NCI-H345 treated with DMSO at 0.1 percent for 48 hours (cell line): ENCODE data around the gene HHIPL1.

ENCODE experiments used
- DNase-seq: peaks from one replicate; lab custom pipeline; 2025; ENCODE audit not compliant: unreplicated experiment; lab: John Stamatoyannopoulos, UW

Gene HHIPL1

DNA sequence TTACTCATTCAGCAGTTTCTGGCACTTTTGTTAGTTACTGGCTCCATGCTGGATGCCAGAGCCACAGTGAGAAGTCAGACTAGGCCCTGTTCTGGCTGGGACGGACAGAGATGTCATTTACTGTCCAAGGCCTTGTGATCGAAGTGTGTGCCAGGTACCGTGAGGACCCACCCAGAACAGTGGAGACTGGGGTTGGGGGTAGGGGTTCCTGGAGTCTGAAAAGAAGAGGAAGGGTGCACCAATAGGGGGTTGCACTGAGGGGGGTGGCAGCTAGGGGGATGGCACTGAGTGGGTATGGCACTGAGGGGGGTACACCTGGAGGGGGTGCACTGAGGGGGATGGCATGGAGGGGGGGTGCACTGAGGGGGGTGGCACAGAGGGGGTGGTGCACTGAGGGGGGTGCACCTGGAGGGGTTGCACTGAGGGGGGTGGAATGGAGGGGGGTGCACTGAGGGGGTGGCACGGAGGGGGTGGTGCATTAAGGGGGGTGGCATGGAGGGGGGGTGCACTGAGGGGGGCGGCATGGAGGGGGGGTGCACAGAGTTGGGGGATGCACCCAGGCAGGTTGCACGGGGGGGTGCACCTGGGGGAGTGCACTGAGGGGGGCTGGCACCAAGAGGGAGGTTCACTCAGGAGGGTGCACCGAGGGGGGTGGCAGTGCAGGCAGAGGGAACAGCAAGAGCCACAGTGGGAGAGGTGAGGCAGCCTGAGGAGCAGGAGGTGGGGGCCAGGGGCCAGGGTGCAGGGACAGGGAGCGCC is 28.6 kb downstream of the HHIPL1 start:
- DNase-seq = no peak

DNA sequence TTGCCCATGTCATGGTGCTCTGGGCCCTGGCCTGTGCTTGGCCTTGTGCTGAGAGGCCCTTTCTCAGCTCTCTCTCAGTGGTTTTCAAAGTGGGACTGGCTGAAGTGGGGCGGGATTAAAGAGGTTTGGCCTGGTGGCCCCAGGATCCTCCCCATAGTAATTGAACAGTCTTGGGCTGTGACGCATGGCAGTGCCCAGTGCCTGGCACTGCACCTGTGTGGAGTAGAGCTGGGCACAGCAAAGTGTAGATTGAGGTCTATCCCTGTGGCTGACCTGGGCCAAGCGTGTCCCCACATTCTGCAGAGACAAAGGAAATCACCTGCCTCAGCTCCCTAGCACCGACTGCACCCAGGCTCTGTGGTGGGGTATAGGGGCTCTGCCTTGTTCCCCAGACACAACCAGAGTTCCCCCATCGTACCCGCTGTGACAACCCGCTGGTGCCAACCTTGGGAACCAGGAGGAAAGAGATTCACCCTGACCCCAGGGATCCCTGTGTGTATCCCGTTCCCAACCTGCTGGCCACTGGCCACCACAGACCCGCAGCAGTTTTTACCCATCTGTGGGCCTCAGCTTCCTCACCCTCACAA is 29.2 kb downstream of the HHIPL1 start:
- no peak for DNase-seq

DNA sequence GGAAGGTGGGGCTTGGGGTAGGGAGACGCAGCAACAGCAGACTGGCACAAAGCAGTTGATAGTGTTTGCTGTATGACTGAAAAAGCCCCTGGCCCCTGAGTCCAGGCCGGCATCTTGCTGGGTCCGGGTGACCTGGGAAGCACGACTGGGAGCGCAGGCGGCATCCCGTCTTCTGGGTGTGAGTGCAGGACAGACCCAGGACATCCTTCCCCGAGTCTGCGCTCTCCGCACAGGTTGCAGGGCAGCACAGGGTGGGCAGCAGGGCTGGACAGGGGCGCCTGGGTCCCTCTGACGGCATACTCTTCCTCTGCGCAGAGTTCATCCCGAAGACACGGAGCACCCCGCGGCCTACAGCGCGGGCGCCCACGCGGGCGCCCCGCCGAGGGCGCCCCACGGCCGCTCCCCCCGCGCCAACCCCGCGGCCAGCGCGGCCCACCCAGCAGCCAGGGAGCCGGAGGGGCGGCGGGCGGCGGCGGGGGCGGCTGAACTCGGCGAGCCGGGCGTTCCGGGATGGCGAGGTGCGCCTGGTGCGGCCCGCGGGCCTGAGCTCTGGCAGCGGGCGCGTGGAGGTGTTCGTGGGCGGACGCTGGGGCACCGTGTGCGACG is 29.9 kb downstream of the HHIPL1 start:
- no peak for DNase-seq

DNA sequence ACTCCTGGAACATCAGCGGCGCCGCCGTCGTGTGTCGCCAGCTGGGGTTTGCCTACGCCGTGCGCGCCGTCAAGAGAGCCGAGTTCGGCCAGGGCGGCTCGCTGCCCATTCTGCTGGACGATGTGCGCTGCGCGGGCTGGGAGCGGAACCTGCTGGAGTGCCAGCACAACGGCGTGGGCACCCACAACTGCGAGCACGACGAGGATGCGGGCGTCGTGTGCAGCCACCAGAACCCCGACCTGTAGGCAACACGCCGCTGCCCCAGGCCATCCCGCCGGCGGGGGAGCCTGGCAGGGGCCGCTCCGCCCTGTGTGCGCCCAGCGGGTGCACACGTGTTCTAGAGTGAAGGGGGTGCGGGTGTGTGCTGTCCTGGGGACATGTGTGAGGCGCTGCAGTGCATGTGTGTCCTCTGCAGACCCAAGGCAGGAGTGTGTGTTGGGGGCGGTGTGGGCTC is 30.5 kb downstream of the HHIPL1 start:
- no peak for DNase-seq

DNA sequence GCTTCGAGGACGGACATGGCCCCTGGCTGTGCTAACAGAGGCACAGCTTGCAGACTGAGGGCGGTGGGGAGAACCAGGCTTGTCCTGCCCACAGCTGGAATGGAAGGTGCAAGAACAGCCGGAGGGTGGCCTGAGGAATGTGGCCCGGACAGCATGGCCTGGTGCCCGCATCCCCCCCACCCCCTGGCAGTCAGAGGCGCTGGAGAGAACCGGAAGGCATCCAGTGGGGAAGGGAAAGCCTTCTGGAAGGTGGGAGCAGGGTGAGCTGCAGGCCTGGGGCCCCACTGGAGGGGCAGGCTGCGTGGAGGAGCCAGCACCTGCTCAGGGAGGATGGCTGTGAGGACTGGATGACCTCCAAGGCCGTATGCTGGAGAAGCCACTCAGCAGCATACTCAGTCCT is 31.0 kb downstream of the HHIPL1 start:
- no peak for DNase-seq

DNA sequence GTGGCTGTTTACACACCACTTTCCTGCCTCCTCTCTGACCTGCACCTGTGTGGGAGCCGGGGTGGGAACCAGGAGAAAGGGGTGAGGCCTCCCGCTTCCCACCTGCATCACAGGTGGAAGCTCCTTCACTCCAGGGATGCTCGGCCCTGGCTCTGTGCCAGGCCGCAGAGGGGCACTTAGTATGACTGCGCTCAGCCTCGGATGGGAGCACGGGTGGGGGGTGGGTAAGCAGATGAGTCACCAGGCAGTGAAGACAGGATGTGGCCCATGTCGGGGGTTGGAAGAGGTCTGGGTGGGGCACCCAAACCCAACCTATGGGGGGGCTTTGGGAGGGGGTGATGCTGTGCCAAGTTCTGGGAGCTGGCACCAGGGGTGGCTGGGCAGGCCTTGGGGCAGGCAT is 31.7 kb downstream of the HHIPL1 start:
- no peak for DNase-seq

DNA sequence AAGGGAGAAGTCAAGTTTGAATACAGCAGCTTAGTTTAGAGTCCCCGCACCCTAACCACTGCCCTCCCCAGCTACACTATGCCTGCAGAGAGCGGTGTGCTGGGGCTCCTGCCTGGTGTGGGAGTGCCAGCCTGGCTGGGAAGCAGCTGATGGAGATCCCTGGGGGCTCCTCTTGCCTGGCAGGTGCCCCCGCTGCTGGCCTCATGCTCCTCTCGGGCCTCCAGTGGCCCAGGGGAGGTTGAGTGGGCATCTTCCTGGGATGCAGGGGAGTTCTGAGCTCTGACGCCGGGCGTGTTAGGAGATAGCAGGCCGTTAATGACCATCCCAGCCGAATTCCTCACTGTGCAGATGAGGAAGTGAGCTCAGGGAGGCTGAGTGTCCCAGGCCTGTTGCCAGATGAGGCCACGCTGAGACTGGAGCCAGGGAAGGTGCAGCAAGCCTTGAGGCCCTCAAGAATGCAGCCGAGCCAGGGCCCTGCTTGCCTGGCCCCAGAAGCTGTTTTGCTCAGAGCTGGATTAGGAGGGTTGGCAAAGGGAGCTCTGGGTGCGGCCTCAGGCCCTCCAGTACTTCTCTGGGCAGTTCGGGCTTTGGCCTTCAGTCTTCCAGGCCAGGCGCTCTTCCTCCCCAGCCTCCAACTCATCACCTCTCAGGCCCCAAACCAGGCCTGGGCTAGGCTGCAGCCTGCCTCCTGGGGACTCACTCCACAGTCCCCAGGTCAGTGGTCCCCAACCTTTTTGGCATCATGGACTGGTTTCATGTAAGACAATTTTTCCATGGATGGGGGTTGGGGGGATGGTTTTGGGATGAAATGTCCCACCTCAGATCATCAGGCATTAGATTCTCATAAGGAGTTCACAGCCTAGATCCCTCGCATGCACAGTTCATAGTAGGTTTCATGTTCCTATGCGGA is 32.6 kb downstream of the HHIPL1 start:
- DNase-seq = no peak

DNA sequence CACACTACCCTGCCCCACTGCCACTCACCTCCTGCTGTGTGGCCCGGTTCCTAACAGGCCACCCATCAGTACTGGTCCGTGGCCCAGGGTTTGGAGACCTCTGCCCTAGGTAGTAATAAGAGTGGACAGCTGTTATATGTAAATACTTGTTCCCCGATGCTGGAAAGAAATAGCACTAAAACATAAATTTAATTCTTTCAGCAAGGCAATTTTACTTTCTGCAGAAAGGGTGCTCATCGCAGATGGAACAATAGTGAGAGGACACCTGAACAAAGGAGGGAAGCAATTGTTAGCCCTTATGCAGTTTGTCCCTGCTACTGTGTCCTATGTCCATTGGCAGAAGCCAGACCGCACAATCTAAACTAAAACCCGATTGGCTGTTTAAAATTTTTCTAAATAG is 33.3 kb downstream of the HHIPL1 start:
- no peak for DNase-seq

DNA sequence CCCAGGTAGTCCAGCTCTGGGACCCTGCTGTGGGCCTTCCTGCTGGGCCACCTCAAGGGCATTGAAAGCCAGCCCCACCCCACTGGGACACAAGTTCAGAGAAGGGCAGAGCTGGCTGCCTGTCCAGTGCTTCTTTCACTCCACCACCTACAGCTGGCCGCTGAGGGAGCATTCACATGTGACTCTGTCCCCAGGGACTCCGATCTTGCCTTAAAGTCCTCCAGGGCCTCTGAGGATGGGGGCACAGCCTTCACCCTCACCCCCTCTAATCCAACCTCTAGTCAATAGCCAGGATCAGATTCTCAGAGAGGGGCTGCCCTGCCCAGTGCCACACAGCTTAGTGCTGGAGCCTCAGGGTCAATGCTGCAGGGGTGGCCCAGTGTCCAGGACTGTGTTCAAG is 34.2 kb downstream of the HHIPL1 start:
- no peak for DNase-seq

DNA sequence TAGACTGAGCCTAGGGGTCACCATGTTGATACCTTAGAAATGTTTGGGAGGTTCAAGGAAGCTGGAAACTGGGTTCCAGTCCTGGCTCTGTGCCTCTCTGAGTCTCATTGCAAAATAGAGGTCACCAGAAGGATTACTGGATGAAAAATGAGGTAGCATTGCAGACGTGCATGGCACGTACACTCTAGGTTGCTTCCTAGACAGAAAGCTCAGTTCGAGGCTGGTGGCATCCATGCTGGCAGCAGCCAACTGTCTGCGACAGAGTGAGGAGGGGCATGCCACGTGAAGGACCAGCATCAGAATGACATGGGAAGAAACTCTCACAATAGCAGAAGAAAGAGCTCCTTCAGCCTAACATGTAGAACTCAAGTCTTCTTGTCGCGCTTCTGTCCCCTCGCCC is 34.6 kb downstream of the HHIPL1 start:
- DNase-seq = no peak

DNA sequence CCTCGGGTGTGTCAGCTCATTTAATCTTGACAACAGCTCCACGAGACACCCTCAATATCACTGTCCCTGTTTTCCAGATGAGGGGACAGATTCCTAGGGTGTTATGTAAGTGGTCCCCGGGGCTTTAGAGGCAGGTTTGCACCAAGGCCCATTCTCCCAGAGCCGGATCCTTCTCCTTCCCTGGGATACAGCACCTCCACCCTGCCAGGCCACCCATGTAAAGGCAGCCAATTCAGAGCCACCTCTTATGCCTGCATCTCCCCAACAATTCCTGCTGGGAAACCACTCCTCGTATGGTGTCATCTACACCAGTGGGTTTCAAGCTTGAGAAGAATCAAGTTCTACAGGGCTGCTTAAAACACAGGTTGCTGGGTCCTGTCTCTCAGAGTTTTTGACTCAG is 35.1 kb downstream of the HHIPL1 start:
- DNase-seq = no peak

DNA sequence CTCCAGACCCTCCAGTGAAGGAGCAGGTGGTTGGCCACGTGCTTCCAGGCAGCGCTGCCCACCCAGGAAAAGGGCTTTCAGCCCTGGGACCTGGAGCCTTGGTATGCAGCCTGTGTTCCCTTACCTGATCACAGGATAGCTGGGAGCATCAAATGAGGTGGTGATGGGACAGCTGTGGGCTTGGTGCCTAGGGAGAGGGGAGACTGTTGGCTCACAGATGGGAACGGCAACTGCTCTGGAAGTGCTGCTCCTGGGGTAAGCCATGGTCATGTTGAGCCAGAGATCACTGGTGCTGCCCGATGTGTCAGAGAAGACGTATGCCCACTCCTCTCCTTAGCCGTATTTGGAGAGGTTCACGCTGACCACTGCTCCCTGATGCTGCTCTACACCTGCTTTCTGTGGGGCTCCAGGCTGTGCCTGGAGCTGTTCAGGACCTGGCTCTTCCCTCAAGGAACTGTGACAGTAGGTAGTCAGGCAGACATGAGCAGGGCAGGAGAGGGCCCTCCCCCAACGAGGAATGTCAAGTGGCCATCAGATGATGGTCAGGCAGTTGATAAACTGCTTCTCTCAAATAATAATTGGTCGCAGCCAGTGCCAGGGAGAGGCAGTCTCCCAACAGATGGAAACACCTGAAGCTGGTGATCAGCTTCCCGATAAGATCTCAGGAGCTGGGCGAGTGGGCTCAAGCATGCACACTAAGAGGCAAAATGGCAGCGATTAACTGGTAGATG is 36.3 kb downstream of the HHIPL1 start:
- no peak for DNase-seq

DNA sequence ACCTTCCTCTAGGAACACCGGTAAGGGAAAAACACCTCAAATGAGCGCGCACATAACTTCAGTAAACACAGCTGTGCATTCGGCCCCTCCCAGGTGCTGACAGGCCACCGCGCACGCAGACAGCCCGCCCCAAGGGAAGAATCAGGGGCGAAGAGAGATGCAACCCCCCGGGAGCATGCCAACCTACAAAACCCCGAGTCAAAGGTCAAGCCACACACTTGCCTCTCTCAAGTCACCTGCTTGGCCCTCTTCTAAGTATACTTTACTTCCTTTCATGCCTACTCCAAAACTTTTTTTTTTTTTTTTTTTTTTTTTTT is 36.9 kb downstream of the HHIPL1 start:
- no peak for DNase-seq

DNA sequence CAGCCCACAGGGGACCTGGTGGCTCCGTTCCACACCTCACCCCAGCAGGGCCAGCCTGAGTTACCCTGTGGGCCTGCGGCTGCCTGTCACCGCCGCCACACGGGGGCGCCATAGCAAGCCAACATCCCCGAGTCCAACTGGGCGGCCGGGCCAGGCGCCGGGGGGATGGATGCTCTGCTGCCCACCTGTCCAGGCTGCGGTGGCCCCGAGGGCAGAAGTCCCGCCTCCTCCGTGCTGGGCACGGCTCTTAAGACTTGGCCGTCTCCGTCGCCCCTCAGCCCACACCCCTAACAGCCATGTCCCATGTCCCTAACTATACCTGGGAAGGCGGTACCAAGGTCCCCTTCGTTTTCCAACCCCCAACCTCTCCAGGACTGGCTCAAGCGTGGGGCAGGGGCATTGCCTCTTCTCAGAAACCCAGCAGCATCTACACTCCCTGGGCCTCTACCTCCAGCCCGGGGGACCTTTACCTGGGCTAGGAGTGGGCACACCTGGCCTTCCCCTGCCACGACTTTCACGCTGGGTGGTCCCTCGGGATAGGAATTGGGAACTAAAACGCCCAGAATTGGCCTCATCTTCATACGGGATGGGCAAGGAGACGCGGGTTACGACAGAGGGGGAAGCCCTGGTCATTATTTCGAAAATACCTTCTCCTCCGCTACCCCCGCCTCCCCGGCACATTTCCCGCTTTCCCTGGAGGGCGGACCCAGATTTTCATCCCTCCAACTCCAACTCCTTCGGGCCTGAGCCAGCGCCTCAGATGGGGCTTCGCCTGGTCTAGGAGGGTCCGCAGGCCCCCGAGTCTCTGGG is 38.1 kb downstream of the HHIPL1 start:
- peak; percentile 68 for DNase-seq

DNA sequence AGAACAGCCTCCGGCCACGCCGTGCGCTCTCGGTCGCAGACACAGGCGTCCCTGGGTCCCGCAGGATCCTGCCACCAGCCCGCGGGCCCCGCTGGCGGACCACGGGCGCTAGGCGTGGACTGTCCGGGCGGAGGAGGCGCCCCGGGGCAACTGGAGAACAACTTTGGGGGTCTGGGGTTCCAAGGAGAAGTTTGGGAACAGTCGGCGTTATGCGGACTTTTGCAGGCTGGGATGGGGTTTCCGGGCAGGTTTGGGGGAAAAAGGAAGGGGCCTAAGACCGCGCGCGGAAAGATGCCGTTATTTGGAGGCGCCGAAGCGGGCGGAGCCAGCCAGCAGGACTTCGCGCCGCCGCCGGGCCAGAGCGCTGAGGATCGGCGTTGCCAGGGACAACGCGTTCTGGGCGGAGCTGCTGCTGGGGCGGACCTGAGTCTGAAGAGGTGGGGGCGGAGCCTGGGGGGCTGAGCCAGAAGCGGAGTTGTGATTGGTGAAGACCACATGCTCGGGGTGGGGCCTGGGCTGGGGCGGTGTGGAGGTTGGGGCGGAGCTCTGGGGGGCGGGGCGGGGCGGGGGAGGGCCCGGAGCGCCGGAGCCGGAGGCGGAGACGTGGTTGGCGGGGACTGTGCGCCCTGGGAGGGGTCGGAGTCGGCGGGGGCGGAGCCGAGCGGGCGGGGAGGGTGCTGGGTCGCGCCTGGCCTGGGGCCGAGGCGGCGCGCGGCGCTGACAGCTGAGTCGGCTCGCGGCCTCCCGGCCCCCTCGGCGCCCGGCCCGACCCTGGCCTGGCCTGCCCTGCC is 38.9 kb downstream of the HHIPL1 start, which contains the start of gene CYP46A1:
Gene CYP46A1 (plus strand): TSS at position 680 of the 791 bp plus-strand sequence. CDS start 120 bp downstream, outside the sequence.
- DNase-seq = peak; percentile 95

DNA sequence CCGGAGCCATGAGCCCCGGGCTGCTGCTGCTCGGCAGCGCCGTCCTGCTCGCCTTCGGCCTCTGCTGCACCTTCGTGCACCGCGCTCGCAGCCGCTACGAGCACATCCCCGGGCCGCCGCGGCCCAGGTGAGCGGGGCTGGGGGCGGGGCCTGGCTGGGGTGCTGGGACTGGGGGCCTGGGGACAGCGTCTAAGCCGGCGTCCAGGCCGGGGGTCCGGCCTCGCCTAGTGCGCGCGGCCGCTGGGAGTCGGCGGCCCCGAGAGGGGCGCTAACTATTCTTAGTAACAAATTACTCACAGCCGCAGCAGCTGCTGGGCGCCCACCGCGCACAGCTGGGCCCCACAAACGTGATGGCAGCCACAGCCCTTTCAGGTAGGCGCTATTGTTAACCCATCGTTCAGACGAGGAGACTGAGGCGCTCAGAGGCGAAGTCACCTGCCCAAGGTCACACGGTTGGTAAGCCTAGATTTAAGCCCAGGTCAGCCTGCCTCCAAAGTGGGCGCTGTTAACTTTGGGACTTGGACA is 39.5 kb downstream of the HHIPL1 start:
- DNase-seq = no peak

DNA sequence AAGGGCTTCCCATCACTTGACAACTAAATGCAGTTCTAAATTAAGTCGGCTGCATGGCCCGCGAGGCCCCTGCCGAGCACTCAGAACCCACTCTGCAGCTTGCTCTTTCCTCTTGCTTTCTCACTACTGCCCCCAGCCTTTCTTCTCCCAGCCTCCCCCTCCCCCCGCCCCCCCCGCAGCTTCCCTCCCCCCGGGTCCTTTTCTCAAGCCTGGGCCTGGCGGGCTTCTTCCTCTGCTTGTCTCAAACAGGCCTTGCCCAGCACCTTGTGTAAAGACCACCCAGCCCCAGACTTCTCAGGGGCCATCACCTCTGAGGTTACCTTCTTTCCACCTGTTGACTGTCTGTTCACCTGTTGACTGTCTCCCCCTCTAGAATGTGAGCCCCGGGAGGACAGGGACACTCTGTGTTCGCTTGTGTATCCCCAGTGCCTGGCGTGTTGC is 40.2 kb downstream of the HHIPL1 start:
- no peak for DNase-seq

DNA sequence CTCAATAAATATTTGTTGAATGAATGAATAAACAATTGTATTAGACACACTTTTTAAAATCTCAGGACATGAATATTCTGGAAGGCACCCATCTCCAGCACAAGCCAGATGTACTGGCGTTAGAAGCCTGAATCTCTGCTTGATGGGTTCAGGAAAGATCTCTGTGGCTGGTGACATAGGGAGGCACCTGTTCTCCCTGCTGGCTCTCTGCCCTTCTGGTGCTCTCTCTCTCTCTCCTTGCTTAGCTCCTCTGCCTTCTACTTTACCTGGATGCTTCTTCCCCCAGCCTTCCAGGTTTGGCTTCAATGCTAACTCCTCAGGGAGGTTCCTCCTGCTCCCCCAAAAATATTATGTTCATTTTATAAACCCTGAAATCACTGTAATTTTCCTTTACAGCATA is 40.7 kb downstream of the HHIPL1 start:
- no peak for DNase-seq
